SH-SY5Y (cell line): Measurements from ENCODE around the gene EXD3.

Experiments
- GATA2 ChIP-seq: IDR thresholded peaks from 2 replicates; pipeline ENCODE4 v1.6.1; 2011; ENCODE audit warnings: mild to moderate bottlenecking, low read depth, low read length
- GATA3 ChIP-seq: IDR thresholded peaks from 2 replicates; pipeline ENCODE4 v1.6.1; 2011; ENCODE audit warnings: low read depth, mild to moderate bottlenecking, low read length, moderate library complexity

- no peak for TF ChIP-seq GATA2
- TF ChIP-seq GATA3 = no peak
Measured at GRCh38 chr9:137409515-137409914, 13.4 kb downstream of the EXD3 start.
